ENCODE data around the gene PAX5. TPM values are rescaled to one million over a fixed set of nuclear protein-coding genes. Genes with fewer than 3 reads are reported as not detected.

Gene PAX5
- total and polyA plus RNA-seq, 2 experiments from 2014 or later, result not detected

GRCh38 chr9:36968574-36969215 lies 65.4 kb downstream of the PAX5 start:
- Histone ChIP-seq H2AFZ (no peak overlapping the region), H3K27ac (no peak overlapping the region), H3K36me3 (ENCODE audit: low read depth) (no peaks in the 10 kb centered on the region), H3K4me3 (no peak overlapping the region), H4K20me1 (ENCODE audit: insufficient read depth) (no peaks in the 10 kb centered on the region), H3K4me1 (ENCODE audit: insufficient read depth) (no peaks in the 10 kb centered on the region), H3K9me3 (ENCODE audit: low read depth) (no peaks in the 10 kb centered on the region), H3K79me2 (ENCODE audit: insufficient read depth) (no peaks in the 10 kb centered on the region), H3K4me2 (ENCODE audit: unreplicated experiment) (no peak overlapping the region), H3K9me2 (ENCODE audit: insufficient read depth) (no peaks in the 10 kb centered on the region), H3K27me3 (replicated peaks; ENCODE audit: insufficient read depth) (peaks cover 7% of the 10 kb centered on the region; the same call in 1 of the 2 replicates), H3K9ac (no peak overlapping the region), H3F3A (ENCODE audit: insufficient read depth) (no peaks in the 10 kb centered on the region)
- in situ Hi-C loops (cut with MboI), result no loop called here
- DNase-seq, result no peak
- 48 to 53% methylated on average over 6 of the region's 7 CpGs for WGBS, 2 experiments (ENCODE audit: low coverage in 1 of 2, low lambda C conversion rate in 2 of 2, missing lambda C conversion rate in 2 of 2)
- no peak for TF ChIP-seq EZH2 (IDR thresholded peaks at IDR 0.05; ENCODE audit: insufficient read depth, poor library complexity, severe bottlenecking)
- TF ChIP-seq EZH2phosphoT487 (IDR thresholded peaks at IDR 0.05; ENCODE audit: insufficient read depth, low read depth), result no peak

GRCh38 chr9:36967997-36968396 lies 66.1 kb downstream of the PAX5 start:
- in situ Hi-C loops (cut with MboI), result no loop called here
- TF ChIP-seq EZH2 (IDR thresholded peaks at IDR 0.05; ENCODE audit: insufficient read depth, poor library complexity, severe bottlenecking), result no peak
- TF ChIP-seq EZH2phosphoT487 (IDR thresholded peaks at IDR 0.05; ENCODE audit: insufficient read depth, low read depth), result no peak
- no peak overlapping the region for H3K9ac ChIP-seq

GRCh38 chr9:36966371-36967097 lies 67.5 kb downstream of the PAX5 start:
- 76% methylated on average over 21 of the region's 21 CpGs for WGBS, 2 experiments (ENCODE audit: low coverage in 1 of 2, low lambda C conversion rate in 2 of 2, missing lambda C conversion rate in 2 of 2)
- H3K4me2 ChIP-seq (ENCODE audit: unreplicated experiment), result no peak overlapping the region
- H3K27ac ChIP-seq, result no peak overlapping the region
- no peaks in the 10 kb centered on the region for H4K20me1 ChIP-seq (ENCODE audit: insufficient read depth)
- peaks cover 4% of the 10 kb centered on the region for H3K27me3 ChIP-seq (replicated peaks; ENCODE audit: insufficient read depth)
- in situ Hi-C loops (cut with MboI), result no loop called here
- no peaks in the 10 kb centered on the region for H3F3A ChIP-seq (ENCODE audit: insufficient read depth)
- no peak for DNase-seq
- no peak overlapping the region for H3K9ac ChIP-seq
- H3K4me3 ChIP-seq, result no peak overlapping the region
- no peak for TF ChIP-seq EZH2phosphoT487 (IDR thresholded peaks at IDR 0.05; ENCODE audit: insufficient read depth, low read depth)
- no peak for TF ChIP-seq EZH2 (IDR thresholded peaks at IDR 0.05; ENCODE audit: insufficient read depth, poor library complexity, severe bottlenecking)
- H3K9me3 ChIP-seq (ENCODE audit: low read depth), result no peaks in the 10 kb centered on the region
- H3K4me1 ChIP-seq (ENCODE audit: insufficient read depth), result no peaks in the 10 kb centered on the region
- no peaks in the 10 kb centered on the region for H3K36me3 ChIP-seq (ENCODE audit: low read depth)
- no peaks in the 10 kb centered on the region for H3K9me2 ChIP-seq (ENCODE audit: insufficient read depth)
- H3K79me2 ChIP-seq (ENCODE audit: insufficient read depth), result no peaks in the 10 kb centered on the region
- H2AFZ ChIP-seq, result no peak overlapping the region

More at GRCh38 chr9:36967997-36968396, 66.1 kb downstream of the PAX5 start:
- peaks cover 7% of the 10 kb centered on the region; the same call in 1 of the 2 replicates for H3K27me3 ChIP-seq (replicated peaks; ENCODE audit: insufficient read depth)
- H3K27ac ChIP-seq, result no peak overlapping the region
- no peaks in the 10 kb centered on the region for H3K4me1 ChIP-seq (ENCODE audit: insufficient read depth)
- no peak overlapping the region for H3K4me2 ChIP-seq (ENCODE audit: unreplicated experiment)
- no peak overlapping the region for H3K4me3 ChIP-seq
- no peaks in the 10 kb centered on the region for H3K9me3 ChIP-seq (ENCODE audit: low read depth)
- no peaks in the 10 kb centered on the region for H3K79me2 ChIP-seq (ENCODE audit: insufficient read depth)
- no peak overlapping the region for H2AFZ ChIP-seq
- H3F3A ChIP-seq (ENCODE audit: insufficient read depth), result no peaks in the 10 kb centered on the region
- no peaks in the 10 kb centered on the region for H3K36me3 ChIP-seq (ENCODE audit: low read depth)
- no peaks in the 10 kb centered on the region for H4K20me1 ChIP-seq (ENCODE audit: insufficient read depth)
- H3K9me2 ChIP-seq (ENCODE audit: insufficient read depth), result no peaks in the 10 kb centered on the region
- no peak for DNase-seq
- 34 to 36% methylated on average over 7 of the region's 7 CpGs for WGBS, 2 experiments (ENCODE audit: low coverage in 1 of 2, low lambda C conversion rate in 2 of 2, missing lambda C conversion rate in 2 of 2)

GRCh38 chr9:36964791-36965190 lies 69.3 kb downstream of the PAX5 start:
- Histone ChIP-seq H3F3A (ENCODE audit: insufficient read depth) (no peaks in the 10 kb centered on the region), H2AFZ (no peak overlapping the region), H3K4me3 (no peak overlapping the region), H3K4me1 (ENCODE audit: insufficient read depth) (no peaks in the 10 kb centered on the region), H3K27me3 (replicated peaks; ENCODE audit: insufficient read depth) (peaks cover 10% of the 10 kb centered on the region), H3K27ac (no peak overlapping the region), H3K36me3 (ENCODE audit: low read depth) (no peaks in the 10 kb centered on the region), H3K9me3 (ENCODE audit: low read depth) (no peaks in the 10 kb centered on the region), H4K20me1 (ENCODE audit: insufficient read depth) (no peaks in the 10 kb centered on the region), H3K79me2 (ENCODE audit: insufficient read depth) (no peaks in the 10 kb centered on the region), H3K9ac (no peak overlapping the region), H3K9me2 (ENCODE audit: insufficient read depth) (no peaks in the 10 kb centered on the region), H3K4me2 (ENCODE audit: unreplicated experiment) (no peak overlapping the region)
- DNase-seq, result no peak
- no peak for TF ChIP-seq EZH2phosphoT487 (IDR thresholded peaks at IDR 0.05; ENCODE audit: insufficient read depth, low read depth)
- no peak for TF ChIP-seq EZH2 (IDR thresholded peaks at IDR 0.05; ENCODE audit: insufficient read depth, poor library complexity, severe bottlenecking)
- WGBS, 2 experiments (ENCODE audit: low coverage in 1 of 2, low lambda C conversion rate in 2 of 2, missing lambda C conversion rate in 2 of 2), result 76 to 77% methylated on average over 7 of the region's 7 CpGs
- in situ Hi-C loops (cut with MboI), result no loop called here
